H9 (cell line): ENCODE results near the gene ERVFRD-1. TPM values are rescaled to one million over a fixed set of nuclear protein-coding genes. Genes with fewer than 3 reads are reported as not detected.

Experiments used
- DNase-seq: peaks from one replicate; pipeline ENCODE4 v3.0.0-alpha.2; 2017
- H2AFZ ChIP-seq: one replicate; pipeline ENCODE4 v1.6.1; 2013; ENCODE audit warnings: mild to moderate bottlenecking, low read length, control low read depth, moderate library complexity
- H2AK5ac ChIP-seq: 2 replicates; pipeline ENCODE4 v1.6.1; 2013; ENCODE audit warnings: low read length, control low read depth, mixed read lengths; ENCODE audit not compliant: insufficient read length
- H2BK120ac ChIP-seq: one replicate; pipeline ENCODE4 v1.6.1; 2013; ENCODE audit warnings: low read depth, mild to moderate bottlenecking, low read length, control low read depth, inconsistent platforms; ENCODE audit not compliant: poor library complexity, severe bottlenecking
- H2BK12ac ChIP-seq: 2 replicates; pipeline ENCODE4 v1.6.1; 2013; ENCODE audit warnings: low read length, control low read depth, mixed read lengths, low read depth; ENCODE audit not compliant: insufficient read length
- H2BK15ac ChIP-seq: 2 replicates; pipeline ENCODE4 v1.6.1; 2013; ENCODE audit warnings: low read depth, low read length, control low read depth
- H2BK20ac ChIP-seq: one replicate; pipeline ENCODE4 v1.6.1; 2013; ENCODE audit warnings: low read depth, mild to moderate bottlenecking, low read length, control low read depth, inconsistent platforms; ENCODE audit not compliant: poor library complexity, severe bottlenecking
- H2BK5ac ChIP-seq: 2 replicates; pipeline ENCODE4 v1.6.1; 2013; ENCODE audit warnings: low read length, control low read depth, mixed read lengths; ENCODE audit not compliant: insufficient read length
- H3K14ac ChIP-seq: 2 replicates; pipeline ENCODE4 v1.6.1; 2013; ENCODE audit warnings: low read length, control low read depth; ENCODE audit not compliant: insufficient read depth
- H3K18ac ChIP-seq: 2 replicates; pipeline ENCODE4 v1.6.1; 2013; ENCODE audit warnings: low read depth, mild to moderate bottlenecking, mixed read lengths, low read length, control low read depth; ENCODE audit not compliant: insufficient read length
- H3K23ac ChIP-seq: 2 replicates; pipeline ENCODE4 v1.6.1; 2013; ENCODE audit warnings: low read length, control low read depth, mixed read lengths, low read depth; ENCODE audit not compliant: insufficient read length
- H3K23me2 ChIP-seq: 2 replicates; pipeline ENCODE4 v1.6.1; 2013; ENCODE audit warnings: low read depth, mild to moderate bottlenecking, mixed read lengths, low read length, control low read depth; ENCODE audit not compliant: insufficient read length, poor library complexity, severe bottlenecking
- H3K27ac ChIP-seq: 2 replicates; pipeline ENCODE4 v1.5.1; 2013; ENCODE audit warnings: low read length, control low read depth, mixed read lengths, low read depth; ENCODE audit not compliant: insufficient read length
- H3K27me3 ChIP-seq: 2 replicates; pipeline ENCODE4 v1.6.1; 2013; ENCODE audit warnings: low read length, control low read depth, inconsistent platforms; ENCODE audit not compliant: insufficient read depth
- H3K4ac ChIP-seq: 2 replicates; pipeline ENCODE4 v1.6.1; 2013; ENCODE audit warnings: low read depth, mild to moderate bottlenecking, control low read depth, inconsistent platforms, low read length, moderate library complexity
- H3K4me1 ChIP-seq: 2 replicates; pipeline ENCODE4 v1.6.1; 2013; ENCODE audit warnings: low read length, control low read depth, inconsistent platforms; ENCODE audit not compliant: insufficient read depth
- H3K4me2 ChIP-seq: 2 replicates; pipeline ENCODE4 v1.6.1; 2013; ENCODE audit warnings: low read length, control low read depth, mixed read lengths; ENCODE audit not compliant: insufficient read length, insufficient read depth
- H3K56ac ChIP-seq: 2 replicates; pipeline ENCODE4 v1.6.1; 2013; ENCODE audit warnings: low read depth, mild to moderate bottlenecking, mixed read lengths, low read length, control low read depth; ENCODE audit not compliant: insufficient read length
- H3K79me1 ChIP-seq: 2 replicates; pipeline ENCODE4 v1.6.1; 2013; ENCODE audit warnings: low read depth, mild to moderate bottlenecking, moderate library complexity, low read length, control low read depth, inconsistent platforms; ENCODE audit not compliant: insufficient read depth, poor library complexity, severe bottlenecking
- H3K79me2 ChIP-seq: 2 replicates; pipeline ENCODE4 v1.6.1; 2013; ENCODE audit warnings: low read length, control low read depth, inconsistent platforms; ENCODE audit not compliant: insufficient read depth
- H3K9ac ChIP-seq: 2 replicates; pipeline ENCODE4 v1.6.1; 2013; ENCODE audit warnings: low read length, control low read depth, mixed read lengths; ENCODE audit not compliant: insufficient read length; ENCODE audit errors: extremely low read depth
- H3K9me3 ChIP-seq: one replicate; pipeline ENCODE4 v1.6.1; 2013; ENCODE audit warnings: low read depth, low read length, inconsistent platforms; ENCODE audit not compliant: control insufficient read depth
- H3T11ph ChIP-seq: one replicate; pipeline ENCODE4 v1.6.1; 2013; ENCODE audit warnings: mild to moderate bottlenecking, low read length, control low read depth, inconsistent platforms
- H4K20me1 ChIP-seq: one replicate; pipeline ENCODE4 v1.6.1; 2013; ENCODE audit not compliant: control insufficient read depth, insufficient read length, insufficient read depth
- H4K5ac ChIP-seq: 2 replicates; pipeline ENCODE4 v1.6.1; 2013; ENCODE audit warnings: low read depth, mild to moderate bottlenecking, mixed read lengths, low read length, control low read depth; ENCODE audit not compliant: insufficient read length
- H4K8ac ChIP-seq: replicated peaks from 2 replicates; pipeline ENCODE4 v1.6.1; 2013; ENCODE audit warnings: low read length, control low read depth, mixed read lengths, low read depth; ENCODE audit not compliant: insufficient read length
- H4K91ac ChIP-seq: 2 replicates; pipeline ENCODE4 v1.6.1; 2013; ENCODE audit warnings: low read depth, mild to moderate bottlenecking, moderate library complexity, mixed read lengths, low read length, control low read depth; ENCODE audit not compliant: insufficient read length
- H3K27ac Mint-ChIP-seq, 3 experiments: 2 replicates in 2 of 3; 3 replicates in 1 of 3; pipeline ENCODE4 v1.8.0; 2020 to 2021; ENCODE audit warnings: mixed read lengths in 3 of 3, mild to moderate bottlenecking in 1 of 3, moderate library complexity in 1 of 3
- H3K27me3 Mint-ChIP-seq: 2 replicates; pipeline ENCODE4 v1.8.0; 2021; ENCODE audit warnings: low read depth, mild to moderate bottlenecking, moderate library complexity, mixed read lengths
- H3K36me3 Mint-ChIP-seq, 3 experiments: 2 replicates in 2 of 3; 3 replicates in 1 of 3; pipeline ENCODE4 v1.8.0; 2020 to 2021; ENCODE audit warnings: low read depth in 3 of 3, mixed read lengths in 3 of 3; ENCODE audit not compliant: insufficient read depth in 1 of 3
- H3K4me1 Mint-ChIP-seq, 2 experiments: 2 replicates each; pipeline ENCODE4 v1.8.0; 2020; ENCODE audit warnings: mixed read lengths in 2 of 2
- H3K4me3 Mint-ChIP-seq, 2 experiments: 2 replicates in 1 of 2; 3 replicates in 1 of 2; pipeline ENCODE4 v1.8.0; 2020 to 2021; ENCODE audit warnings: mild to moderate bottlenecking in 2 of 2, mixed read lengths in 2 of 2, moderate library complexity in 1 of 2
- H3K9me3 Mint-ChIP-seq, 2 experiments: 2 replicates in 1 of 2; 3 replicates in 1 of 2; pipeline ENCODE4 v1.8.0; 2020; ENCODE audit warnings: mild to moderate bottlenecking in 2 of 2, mixed read lengths in 2 of 2, moderate library complexity in 1 of 2
- CTCF ChIP-seq: fragments of 200-600 bp; sonication (generic); conservative IDR thresholded peaks from 3 replicates; pipeline ENCODE4 v1.8.0; 2021; ENCODE audit warnings: antibody characterized with exemption, mild to moderate bottlenecking
- total RNA-seq: library from RNA; stranded (reverse); gene quantifications from 2 replicates; pipeline ENCODE4 v1.2.1, GENCODE V29; 2021

ERVFRD-1 gene
- total RNA-seq, 1 experiment from 2014 or later, result not detected

- H3K79me1 ChIP-seq, result no peaks in the 10 kb centered on the region
- no peaks in the 10 kb centered on the region for H3K9me3 ChIP-seq
- no peak for DNase-seq
These were observed 41.1 kb upstream of the ERVFRD-1 start for GRCh38 chr6:11152581-11152980.

More at GRCh38 chr6:11152581-11152980, 41.1 kb upstream of the ERVFRD-1 start:
- Histone ChIP-seq H3K4ac (no peak overlapping the region), H3K23me2 (no peaks in the 10 kb centered on the region), H3K18ac (no peak overlapping the region), H3K27ac (no peak overlapping the region), H2BK20ac (no peak overlapping the region), H3T11ph (no peak overlapping the region), H2AK5ac (no peak overlapping the region), H2BK5ac (no peak overlapping the region), H2BK15ac (no peak overlapping the region), H2AFZ (no peak overlapping the region), H4K5ac (no peak overlapping the region), H3K27me3 (no peaks in the 10 kb centered on the region), H2BK120ac (no peak overlapping the region), H3K4me2 (no peak overlapping the region), H3K56ac (no peak overlapping the region), H2BK12ac (no peak overlapping the region), H3K4me1 (peaks cover 5% of the 10 kb centered on the region; the same call in 1 of the 2 replicates), H4K91ac (no peak overlapping the region), H3K14ac (no peak overlapping the region), H3K79me2 (no peaks in the 10 kb centered on the region), H4K20me1 (no peaks in the 10 kb centered on the region), H3K23ac (no peak overlapping the region), H3K9ac (no peak overlapping the region), H4K8ac (no peak overlapping the region)
- H3K27ac Mint-ChIP-seq, result no peak overlapping the region
- H3K4me1 Mint-ChIP-seq, result peaks cover 20 to 25% of the 10 kb centered on the region in 2 experiments
- H3K9me3 Mint-ChIP-seq, result no peaks in the 10 kb centered on the region
- H3K36me3 Mint-ChIP-seq, result no peaks in the 10 kb centered on the region
- no peak for TF ChIP-seq CTCF
- H3K4me3 Mint-ChIP-seq, result no peak overlapping the region
- H3K27me3 Mint-ChIP-seq, result no peaks in the 10 kb centered on the region
